HG02981 (cell line): ENCODE measurements around the gene TMEM247.
"Not testable (repeated sequence)": the region's sequence is repeated elsewhere in the genome, so short reads cannot be mapped to it uniquely, and the experiment has no call there.

Source experiments
- ATAC-seq: cut with Tn5 transposase; IDR thresholded peaks from one replicate; pipeline ENCODE4 v1.9.1; 2021; ENCODE audit warnings: mild to moderate bottlenecking, moderate library complexity; ENCODE audit not compliant: unreplicated experiment

TMEM247 gene

DNA sequence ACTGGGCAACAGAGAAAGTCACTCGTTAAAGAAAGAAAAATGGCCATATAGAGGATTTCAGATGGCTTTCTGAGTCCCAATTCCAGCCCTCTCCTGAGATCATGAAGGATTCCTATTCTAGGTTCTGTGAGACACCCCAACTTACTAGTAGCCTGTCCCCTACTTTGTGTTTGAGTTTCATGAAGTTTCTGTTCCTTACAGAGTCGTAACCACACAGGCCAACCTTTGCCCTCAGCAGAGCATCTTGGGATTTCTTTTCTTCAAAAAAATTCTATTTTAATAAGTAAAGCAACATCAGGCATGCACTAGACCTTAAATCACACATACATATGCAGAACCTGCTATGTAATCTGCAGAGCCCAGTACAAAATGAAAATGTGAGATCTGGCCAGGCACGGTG is 30.4 kb downstream of the TMEM247 start:
- no peak for ATAC-seq

DNA sequence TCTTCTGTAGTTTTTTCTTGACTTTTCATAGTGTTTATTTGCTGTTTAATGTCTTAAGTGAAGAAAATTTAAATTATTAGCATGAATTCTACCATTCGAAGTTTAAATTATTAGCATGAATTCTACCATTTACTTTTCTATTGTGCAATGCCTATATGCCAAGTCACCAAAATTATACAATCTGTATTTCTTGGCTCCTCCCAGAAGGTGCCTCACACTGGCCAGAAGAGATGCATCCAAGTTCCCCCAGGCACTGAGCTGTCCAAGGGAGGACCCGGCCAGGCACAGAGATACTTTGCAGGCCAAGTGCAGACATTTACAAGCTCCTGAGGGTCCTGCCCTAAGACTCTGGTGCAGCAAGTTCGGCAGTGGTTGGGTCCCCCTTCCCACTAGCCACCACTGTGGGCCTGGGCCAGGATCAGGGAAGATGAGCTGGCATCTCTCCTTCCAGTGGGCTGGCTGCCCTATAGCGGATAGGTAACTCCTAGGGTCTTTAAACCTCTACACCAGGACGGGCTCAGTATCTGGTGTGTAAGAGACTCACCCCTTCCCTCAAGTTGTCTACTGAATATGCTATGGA is 31.3 kb downstream of the TMEM247 start:
- ATAC-seq: no peak

GRCh38 chr2:46512185-46512584 is 32.8 kb downstream of the TMEM247 start:
- no peak for ATAC-seq

DNA sequence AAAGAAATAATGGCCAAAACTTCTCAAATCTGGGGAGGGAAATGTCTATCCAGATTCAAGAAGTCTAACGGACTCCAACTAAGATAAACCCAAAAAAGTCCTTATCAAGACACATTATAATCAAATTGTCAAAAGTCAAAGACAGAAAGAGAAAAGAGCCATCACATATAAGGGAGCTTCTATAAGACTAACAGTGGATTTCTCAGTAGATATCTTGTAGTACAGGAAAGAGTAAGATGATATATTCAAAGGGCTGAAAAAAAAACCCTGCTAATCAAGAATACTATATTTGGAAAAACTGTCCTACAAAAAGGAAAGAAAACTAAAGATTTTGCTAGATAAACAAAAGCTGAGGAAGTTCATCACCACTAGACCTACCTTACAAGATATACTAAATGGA is 35.4 kb downstream of the TMEM247 start:
- ATAC-seq: no peak

DNA sequence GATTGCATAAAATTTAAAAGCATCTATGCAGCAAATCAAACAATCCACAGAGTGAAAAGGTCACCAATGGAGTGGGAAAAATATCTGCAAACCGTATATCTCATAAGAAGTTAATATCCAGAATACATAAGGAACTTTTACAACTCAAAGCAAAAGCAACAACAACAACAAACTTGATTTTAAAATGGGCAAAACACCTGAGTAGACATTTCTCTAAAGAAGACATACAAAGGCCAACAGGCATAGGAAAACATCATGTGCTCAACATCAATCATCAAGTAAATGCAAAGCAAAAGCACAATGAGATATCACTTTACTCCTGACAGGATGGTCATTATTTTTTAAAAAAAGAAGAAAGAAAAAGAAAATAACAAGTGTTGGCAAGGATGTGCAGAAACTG is 38.1 kb downstream of the TMEM247 start:
- no peak for ATAC-seq

DNA sequence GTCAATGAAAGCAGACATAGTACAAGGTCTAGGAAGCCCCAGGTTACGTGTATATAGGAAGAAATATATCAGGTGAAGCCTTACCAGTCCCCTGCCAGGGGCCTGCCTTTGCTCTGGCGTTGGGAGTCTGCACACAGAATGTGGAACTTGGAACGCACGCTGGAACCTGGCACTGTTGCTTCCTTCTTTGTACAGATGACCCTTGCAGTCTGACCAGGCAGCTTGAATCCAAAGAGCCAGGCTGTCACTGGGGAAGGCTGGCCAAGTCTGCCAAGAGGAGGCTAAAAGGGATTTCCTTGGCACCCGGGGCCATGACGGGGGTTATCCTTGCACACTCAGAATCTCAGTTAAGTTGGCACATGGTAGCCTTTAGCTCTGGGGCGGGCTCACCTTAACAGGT is 39.5 kb downstream of the TMEM247 start:
- no peak for ATAC-seq

DNA sequence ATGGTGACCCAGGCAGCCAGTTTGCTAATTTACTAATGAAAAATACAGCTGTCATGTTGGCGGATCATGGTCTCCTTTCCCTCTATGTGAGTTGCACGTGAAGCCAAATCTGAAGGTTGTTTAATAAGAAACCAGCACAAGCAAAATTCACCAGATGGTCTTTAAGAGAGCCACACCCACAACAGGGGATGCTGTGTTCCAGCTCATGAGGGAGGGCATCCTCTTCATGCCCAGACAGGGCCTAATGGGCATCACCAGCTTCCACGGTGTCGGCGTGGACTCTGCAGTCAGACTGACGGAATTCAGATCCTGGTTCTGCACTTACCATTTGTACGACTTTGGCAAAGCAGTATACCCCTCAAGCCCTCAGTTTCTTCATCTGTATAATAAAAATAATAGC is 39.9 kb downstream of the TMEM247 start:
- ATAC-seq: no peak

DNA sequence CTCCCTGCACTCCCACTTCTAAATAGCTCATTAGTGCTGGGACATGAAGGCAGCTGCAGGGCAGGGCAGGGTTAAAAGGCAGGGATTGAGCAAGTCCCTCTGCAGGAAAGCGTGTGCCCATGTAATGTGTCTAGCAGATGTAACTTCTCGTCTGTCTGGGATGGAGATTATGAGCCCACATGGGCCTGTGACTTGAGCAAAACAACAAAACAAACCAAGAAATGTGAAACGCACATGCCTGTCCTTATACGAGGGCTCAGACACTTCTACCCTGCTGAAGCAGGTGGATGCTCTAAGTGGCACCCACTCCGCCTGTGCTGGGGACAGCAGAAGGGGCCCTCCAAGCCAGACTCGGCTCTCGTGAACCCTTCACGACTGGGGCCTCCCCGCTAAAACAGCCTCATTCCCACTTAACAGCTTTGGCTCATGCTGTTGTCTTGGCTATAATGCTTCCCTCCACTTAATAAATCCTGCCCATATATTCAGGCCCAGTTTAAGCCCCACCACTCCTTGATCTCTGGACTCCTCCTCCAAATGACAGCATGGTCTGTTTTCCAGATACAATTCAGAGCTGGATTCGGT is 40.9 kb downstream of the TMEM247 start:
- ATAC-seq: no peak

DNA sequence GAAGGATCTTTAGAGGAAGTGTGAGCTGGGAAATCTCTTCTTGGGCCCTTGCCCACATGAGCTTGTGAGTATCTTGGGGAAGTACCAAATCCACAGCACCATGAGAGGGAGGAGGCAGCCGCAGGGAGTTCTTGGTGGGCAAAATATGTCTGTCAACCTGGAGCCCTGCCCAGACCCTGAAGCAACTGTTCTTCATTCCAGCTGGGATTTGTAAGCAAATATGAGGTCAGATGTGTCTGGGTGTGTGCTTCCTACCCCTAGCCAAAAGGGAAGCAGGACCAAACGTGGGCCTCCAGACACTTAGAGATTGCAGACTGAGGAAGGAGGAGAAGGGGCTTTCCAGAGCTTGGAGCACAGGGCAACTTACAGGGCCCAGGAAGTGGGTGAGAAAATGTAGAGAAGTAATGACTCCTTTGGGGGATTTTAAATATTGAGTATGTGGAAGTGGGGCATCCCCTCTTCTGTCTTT is 41.9 kb downstream of the TMEM247 start:
- ATAC-seq: no peak

- not testable (repeated sequence) for ATAC-seq
Measured at GRCh38 chr2:46522385-46522784, 43.0 kb downstream of the TMEM247 start.

DNA sequence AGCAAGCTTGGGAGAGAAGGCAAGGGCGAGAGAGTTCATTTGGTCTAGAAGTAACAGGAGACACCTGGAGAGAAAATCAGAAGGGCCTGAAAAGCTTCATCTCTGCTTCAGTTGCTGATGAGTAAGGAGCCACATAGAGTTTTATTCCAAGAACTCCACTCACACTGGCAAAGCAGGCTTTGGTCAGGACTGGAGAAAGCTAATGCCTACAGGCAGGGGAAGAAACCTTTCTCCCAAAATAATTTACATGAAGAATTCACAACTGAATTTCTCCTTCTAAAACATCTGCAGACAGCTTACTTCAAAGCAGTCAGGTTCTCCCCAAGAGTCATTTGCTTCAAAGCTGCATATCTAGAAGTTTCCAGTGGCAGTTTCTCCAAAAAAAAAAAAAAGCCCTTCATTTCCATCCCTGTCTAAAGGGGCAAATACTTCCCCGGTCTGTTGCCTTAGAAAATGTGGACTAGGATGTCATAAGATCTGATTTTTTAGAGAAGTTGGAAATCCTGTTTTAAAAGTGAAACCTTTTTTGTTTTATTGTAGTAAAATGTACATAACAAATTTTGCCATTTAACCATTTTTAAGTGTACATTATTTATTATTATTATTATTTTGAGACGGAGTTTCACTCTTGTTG is 46.3 kb downstream of the TMEM247 start:
- no peak for ATAC-seq

GRCh38 chr2:46528880-46529279 is 49.5 kb downstream of the TMEM247 start:
- no peak for ATAC-seq

DNA sequence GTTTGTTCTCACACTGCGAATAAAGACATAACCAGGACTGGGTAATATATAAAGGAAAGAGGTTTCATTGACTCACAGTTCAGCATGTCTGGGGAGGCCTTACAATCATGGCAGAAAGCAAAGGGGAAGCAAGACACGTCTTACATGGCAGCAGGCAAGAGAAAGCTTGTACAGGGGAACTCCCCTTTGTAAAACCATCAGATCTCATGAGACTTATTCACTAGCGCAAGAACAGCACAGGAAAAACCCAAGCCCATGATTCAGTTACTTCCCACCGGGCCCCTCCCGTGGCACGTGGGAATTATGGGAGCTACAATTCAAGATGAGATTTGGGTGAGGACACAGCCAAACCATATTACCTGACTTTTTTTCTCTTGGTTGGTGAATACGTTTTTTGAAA is 51.3 kb downstream of the TMEM247 start:
- ATAC-seq: no peak

DNA sequence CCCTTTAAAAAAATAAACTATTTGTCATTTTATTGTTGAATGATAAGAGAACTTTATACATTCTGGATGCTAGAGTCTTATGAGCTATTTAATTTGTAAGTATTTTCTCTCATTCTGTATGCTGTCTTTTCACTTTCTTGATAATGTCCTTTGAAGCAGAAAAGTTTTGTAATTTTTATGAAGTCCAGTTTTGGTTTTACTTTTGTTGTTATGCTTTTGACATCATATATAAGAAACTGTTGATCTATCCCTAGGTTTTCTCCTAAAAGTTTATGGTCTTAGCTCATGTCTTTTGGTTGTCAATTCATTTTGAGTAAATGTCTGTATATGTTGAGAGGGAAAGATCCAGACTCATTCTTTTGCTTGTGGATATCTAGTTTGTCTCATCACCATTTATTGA is 52.5 kb downstream of the TMEM247 start:
- no peak for ATAC-seq
